DOHH2 (cell line): ENCODE results near the gene VAV1.

Source experiments
- CTCF ChIP-seq: fragments of 200-600 bp; sonication (generic); IDR thresholded peaks from one replicate; pipeline ENCODE4 v1.5.1; 2014; ENCODE audit warnings: antibody characterized with exemption, mild to moderate bottlenecking, low read depth, low read length; ENCODE audit not compliant: poor library complexity, severe bottlenecking
- EZH2phosphoT487 ChIP-seq: fragments of 200-600 bp; sonication (generic); IDR thresholded peaks from 2 replicates; pipeline ENCODE4 v1.6.1; 2017; ENCODE audit warnings: borderline replicate concordance, mild to moderate bottlenecking, antibody characterized with exemption, low read length, moderate library complexity, mixed read lengths

GRCh38 chr19:6873708-6874431 lies 101.4 kb downstream of the VAV1 start:
- TF ChIP-seq CTCF: no peak
- no peak for TF ChIP-seq EZH2phosphoT487
